Activated CD8-positive, alpha-beta T cell treated with anti-CD3 and anti-CD28 coated beads for 36 hours (primary cell): ENCODE measurements around the gene TMUB1. TPM values are rescaled to one million over a fixed set of nuclear protein-coding genes. Genes with fewer than 3 reads are reported as not detected.

Source experiments
- ATAC-seq: fragments of 200-7000 bp; cut with Tn5 transposase; one replicate; pipeline ENCODE4 v1.10.0; 2021; ENCODE audit warnings: mild to moderate bottlenecking, moderate library complexity
- CTCF ChIA-PET: fragments of 350-600 bp; sonication (Branson Sonifier 250); formaldehyde crosslinking; loops from one replicate; lab custom pipeline; 2021; ENCODE audit warnings: antibody characterized with exemption; lab: Charles Lee
- POLR2A ChIA-PET: fragments of 350-600 bp; sonication (Branson Sonifier 250); formaldehyde crosslinking; loops from one replicate; lab custom pipeline; 2021; ENCODE audit warnings: antibody characterized with exemption; lab: Charles Lee
- DNase-seq: peaks from one replicate; pipeline ENCODE4 v3.0.0-alpha.2; 2020
- H3K27ac Mint-ChIP-seq: one replicate; pipeline ENCODE4 v1.8.0; 2021; ENCODE audit warnings: mild to moderate bottlenecking, mixed read lengths
- H3K27me3 Mint-ChIP-seq: one replicate; pipeline ENCODE4 v1.8.0; 2021; ENCODE audit warnings: mixed read lengths
- H3K36me3 Mint-ChIP-seq: one replicate; pipeline ENCODE4 v1.8.0; 2021; ENCODE audit warnings: low read depth, mixed read lengths
- H3K4me1 Mint-ChIP-seq: one replicate; pipeline ENCODE4 v1.8.0; 2021; ENCODE audit warnings: low read depth, mixed read lengths
- H3K4me3 Mint-ChIP-seq: one replicate; pipeline ENCODE4 v1.8.0; 2021; ENCODE audit warnings: mild to moderate bottlenecking, moderate library complexity, mixed read lengths
- H3K9me3 Mint-ChIP-seq: one replicate; pipeline ENCODE4 v1.8.0; 2021; ENCODE audit warnings: mixed read lengths
- intact Hi-C: fragments of 100-400 bp; cut with micrococcal nuclease; formaldehyde crosslinking; loops from one replicate; pipeline ENCODE4 v1.10.0; 2022
- total RNA-seq, 2 experiments: library from RNA; stranded (reverse); gene quantifications; one replicate each; pipeline ENCODE4 v1.2.3, GENCODE V29; 2021
- TF ChIP-seq, protein P1 (sequence below): fragments of 200-600 bp; IDR thresholded peaks from one replicate; pipeline ENCODE4 v1.8.0; 2022; ENCODE audit warnings: antibody characterized with exemption, mild to moderate bottlenecking

Gene TMUB1
- total RNA-seq, 2 experiments from 2014 or later = 59.7 to 64.2 TPM

DNA sequence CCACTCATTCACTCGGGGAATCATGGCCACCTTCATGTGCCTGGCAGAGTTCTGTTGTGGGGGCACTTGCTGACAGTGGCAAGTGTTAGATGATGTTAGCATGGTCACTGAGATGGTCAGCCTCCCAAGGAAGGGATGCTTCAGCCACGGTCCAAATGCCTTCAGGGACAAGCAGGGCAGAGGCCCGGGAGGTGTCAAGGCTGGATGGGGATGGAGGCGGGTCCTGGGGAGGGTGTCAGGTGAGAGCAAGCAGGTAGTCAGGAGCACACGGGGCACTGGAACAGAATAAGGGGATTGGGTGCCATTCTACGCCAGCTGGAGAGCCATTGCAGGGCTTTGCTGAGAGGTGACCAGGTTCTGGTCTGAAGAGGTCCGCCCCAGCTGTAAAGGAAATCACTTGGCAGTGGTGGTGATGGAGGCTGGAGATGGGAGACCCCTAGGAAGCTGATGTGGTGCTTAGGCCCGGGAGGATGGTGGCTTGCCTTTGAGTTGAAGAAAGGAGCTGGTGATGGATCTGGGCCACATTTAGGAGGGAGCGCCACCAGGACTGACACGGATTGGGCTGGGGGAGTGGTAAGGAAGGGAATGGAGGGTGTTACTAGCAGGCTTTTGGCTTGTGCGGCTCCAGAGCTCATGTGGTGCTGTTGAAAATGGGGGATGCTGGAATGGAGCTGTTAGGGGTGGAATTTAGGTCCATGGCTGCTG lies 27.1 kb upstream of the TMUB1 start:
- TF ChIP-seq, protein P1, sequence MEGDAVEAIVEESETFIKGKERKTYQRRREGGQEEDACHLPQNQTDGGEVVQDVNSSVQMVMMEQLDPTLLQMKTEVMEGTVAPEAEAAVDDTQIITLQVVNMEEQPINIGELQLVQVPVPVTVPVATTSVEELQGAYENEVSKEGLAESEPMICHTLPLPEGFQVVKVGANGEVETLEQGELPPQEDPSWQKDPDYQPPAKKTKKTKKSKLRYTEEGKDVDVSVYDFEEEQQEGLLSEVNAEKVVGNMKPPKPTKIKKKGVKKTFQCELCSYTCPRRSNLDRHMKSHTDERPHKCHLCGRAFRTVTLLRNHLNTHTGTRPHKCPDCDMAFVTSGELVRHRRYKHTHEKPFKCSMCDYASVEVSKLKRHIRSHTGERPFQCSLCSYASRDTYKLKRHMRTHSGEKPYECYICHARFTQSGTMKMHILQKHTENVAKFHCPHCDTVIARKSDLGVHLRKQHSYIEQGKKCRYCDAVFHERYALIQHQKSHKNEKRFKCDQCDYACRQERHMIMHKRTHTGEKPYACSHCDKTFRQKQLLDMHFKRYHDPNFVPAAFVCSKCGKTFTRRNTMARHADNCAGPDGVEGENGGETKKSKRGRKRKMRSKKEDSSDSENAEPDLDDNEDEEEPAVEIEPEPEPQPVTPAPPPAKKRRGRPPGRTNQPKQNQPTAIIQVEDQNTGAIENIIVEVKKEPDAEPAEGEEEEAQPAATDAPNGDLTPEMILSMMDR = no peak
- H3K4me1 Mint-ChIP-seq = no peaks in the 10 kb centered on the region
- ATAC-seq = no peak
- H3K4me3 Mint-ChIP-seq = no peak overlapping the region
- ChIA-PET CTCF (interaction anchor here (0.7 to 4.9 kb wide), 40 partner anchors 8 to 232 kb away, joined by 3 to 38 read pairs (median 5); partner anchors contain the start of genes ABCB8, ABCF2, ATG9B and SLC4A2), POLR2A (no interaction called here)
- H3K36me3 Mint-ChIP-seq = no peaks in the 10 kb centered on the region
- H3K9me3 Mint-ChIP-seq = no peaks in the 10 kb centered on the region
- DNase-seq = no peak
- H3K27ac Mint-ChIP-seq = no peak overlapping the region
- intact Hi-C loops = loop anchor here (10.0 kb wide), 1 partner anchor 194 kb away; no protein-coding TSS in a partner anchor
- H3K27me3 Mint-ChIP-seq = peaks cover 12% of the 10 kb centered on the region

DNA sequence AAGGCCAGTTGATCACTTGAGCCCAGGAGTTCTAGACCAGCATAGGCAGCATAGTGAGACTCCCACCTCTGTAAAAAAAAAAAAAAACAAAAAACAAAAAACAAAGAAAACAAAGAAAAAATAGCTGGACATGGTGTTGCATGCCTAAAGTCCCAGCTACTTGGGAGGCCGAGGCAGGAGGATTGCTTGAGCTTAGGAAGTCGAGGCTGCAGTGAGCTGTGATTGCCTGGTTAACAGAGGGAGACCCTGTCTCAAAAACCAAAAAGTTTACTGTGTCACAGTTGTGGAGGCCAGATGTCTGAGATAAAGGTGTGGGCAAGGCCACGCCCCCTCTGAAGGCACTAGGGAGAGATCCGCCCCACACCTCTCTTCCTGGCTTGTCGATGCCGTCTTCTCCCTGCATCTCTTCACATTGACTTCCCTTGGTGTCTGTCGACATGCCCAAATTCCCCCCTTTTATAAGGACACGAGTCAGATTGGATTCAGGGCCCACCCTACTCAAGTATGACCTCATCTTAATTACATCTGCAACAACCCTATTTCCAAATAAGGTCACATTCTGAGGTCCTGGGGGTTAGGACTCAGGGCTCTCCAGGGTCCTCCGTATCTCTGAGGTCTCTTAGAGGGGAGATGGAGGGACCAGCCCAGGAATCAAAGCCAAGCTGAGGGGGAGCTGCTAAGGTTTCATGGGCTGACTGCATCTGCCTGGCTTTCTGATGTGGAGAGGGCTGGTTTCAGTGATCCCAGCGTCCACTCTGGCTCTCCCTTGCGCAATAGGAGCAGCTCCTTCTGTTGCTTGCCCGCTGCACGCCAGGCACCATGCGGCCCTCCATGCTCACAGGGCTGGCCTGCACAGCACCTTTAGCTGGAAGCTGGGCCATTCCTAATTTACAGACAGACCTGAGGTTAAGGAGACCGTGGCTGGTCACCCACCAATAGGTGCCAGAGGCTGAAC lies 26.1 kb upstream of the TMUB1 start:
- ChIA-PET POLR2A (no interaction called here), CTCF (interaction anchor here (0.8 to 3.2 kb wide), 11 partner anchors 15 to 211 kb away, joined by 3 to 25 read pairs (median 5); partner anchors contain the start of gene ABCB8)
- Mint-ChIP-seq H3K4me1 (no peaks in the 10 kb centered on the region), H3K27me3 (peaks cover 12% of the 10 kb centered on the region), H3K36me3 (no peaks in the 10 kb centered on the region), H3K27ac (no peak overlapping the region), H3K4me3 (no peak overlapping the region), H3K9me3 (no peaks in the 10 kb centered on the region)
- intact Hi-C loops = loop anchor here (10.0 kb wide), 1 partner anchor 195 kb away; no protein-coding TSS in a partner anchor
- DNase-seq = no peak
- ATAC-seq = no peak
- TF ChIP-seq, protein P1 = no peak

DNA sequence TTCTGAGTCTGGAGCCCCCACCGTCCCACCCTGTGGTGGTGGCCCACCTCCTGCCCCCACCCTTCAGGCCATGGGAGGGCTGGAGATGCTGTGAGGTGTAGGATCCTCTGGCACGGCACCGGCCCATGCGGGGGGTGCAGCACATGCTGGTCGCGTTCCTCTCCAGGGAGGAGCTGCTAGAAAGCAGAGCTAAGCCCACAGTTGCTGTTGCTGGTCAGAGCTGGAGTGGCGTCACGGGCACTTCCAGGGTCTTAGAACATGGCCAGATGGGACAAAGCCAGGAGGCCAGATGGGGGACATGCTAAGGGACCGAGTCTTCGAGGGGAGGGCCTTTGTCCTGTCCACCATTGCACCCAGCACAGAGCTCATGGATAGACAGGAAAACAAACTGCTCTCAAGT lies 24.6 kb upstream of the TMUB1 start:
- no peak for ATAC-seq
- Mint-ChIP-seq H3K27ac (no peak overlapping the region), H3K9me3 (no peaks in the 10 kb centered on the region), H3K27me3 (peaks cover under 1% of the 10 kb centered on the region), H3K4me1 (no peaks in the 10 kb centered on the region), H3K36me3 (no peaks in the 10 kb centered on the region), H3K4me3 (no peak overlapping the region)
- intact Hi-C loops = no loop called here
- DNase-seq = no peak
- POLR2A ChIA-PET = no interaction called here
- CTCF ChIA-PET = interaction anchor here (1.2 to 2.6 kb wide), 4 partner anchors 14 to 210 kb away, joined by 3 to 9 read pairs (median 6); no protein-coding TSS in a partner anchor
- TF ChIP-seq, protein P1 = no peak

DNA sequence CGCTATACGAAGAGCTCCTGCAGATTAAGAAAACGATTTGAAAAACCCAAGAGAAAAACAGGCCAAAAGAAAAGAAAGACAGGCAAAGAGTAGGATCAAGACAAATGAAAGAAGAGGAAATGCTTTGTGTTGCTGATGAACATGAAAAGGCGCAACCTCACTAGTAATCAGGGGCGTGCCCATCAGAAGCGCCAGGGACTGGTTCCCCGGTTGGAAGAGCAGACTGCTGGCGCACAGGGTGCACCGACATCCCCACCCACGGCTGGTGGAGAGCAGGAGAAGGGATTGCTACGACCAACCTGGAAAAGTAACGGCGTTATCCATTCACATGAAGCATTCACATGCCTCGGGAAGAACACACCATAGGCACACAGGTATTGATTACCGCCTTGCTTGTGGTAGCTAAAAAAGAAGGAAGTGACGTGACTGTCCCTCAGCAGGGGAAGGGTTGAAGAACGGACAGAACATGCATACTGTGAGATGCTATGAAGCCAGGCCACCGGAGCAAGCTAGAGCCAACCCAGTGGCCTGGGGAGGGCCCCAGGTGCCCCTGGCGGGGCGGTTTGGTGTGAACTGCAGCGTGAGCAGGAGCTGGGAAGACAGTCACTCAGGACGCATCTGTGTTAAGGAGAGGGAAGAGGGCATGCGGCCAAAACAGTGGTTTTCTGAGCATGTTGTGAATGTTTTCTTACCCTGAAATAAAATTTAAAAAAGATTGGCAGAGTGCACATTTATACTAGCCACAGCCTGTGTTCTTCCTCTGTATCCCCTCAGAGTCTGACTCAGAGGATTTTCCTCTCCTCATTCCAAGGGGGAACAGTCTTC lies 21.3 kb upstream of the TMUB1 start:
- H3K4me1 Mint-ChIP-seq = no peaks in the 10 kb centered on the region
- intact Hi-C loops = no loop called here
- no peak for ATAC-seq
- POLR2A ChIA-PET = no interaction called here
- no peaks in the 10 kb centered on the region for H3K9me3 Mint-ChIP-seq
- no peak for DNase-seq
- no peak overlapping the region for H3K27ac Mint-ChIP-seq
- H3K27me3 Mint-ChIP-seq = no peaks in the 10 kb centered on the region
- TF ChIP-seq, protein P1 = no peak
- H3K4me3 Mint-ChIP-seq = no peak overlapping the region
- CTCF ChIA-PET = interaction anchor here (0.5 to 1.4 kb wide), 2 partner anchors 12 to 144 kb away, joined by 3 to 5 read pairs; no protein-coding TSS in a partner anchor
- H3K36me3 Mint-ChIP-seq = no peaks in the 10 kb centered on the region
